HG02884 (cell line): ENCODE results near the gene MRPL34.
"Not testable (repeated sequence)": the region's sequence is repeated elsewhere in the genome, so short reads cannot be mapped to it uniquely, and the experiment has no call there.

Source experiments
- ATAC-seq: cut with Tn5 transposase; IDR thresholded peaks from one replicate; pipeline ENCODE4 v1.9.1; 2021; ENCODE audit warnings: mild to moderate bottlenecking, moderate library complexity; ENCODE audit not compliant: unreplicated experiment

The MRPL34 gene

GRCh38 chr19:17305517-17306284 is at the start of gene MRPL34:
MRPL34 (plus strand) TSS chr19:17305872; CDS start chr19:17305893, 21 bp downstream.
- ATAC-seq: peak; percentile 40

- no peak for ATAC-seq
These were observed 49.5 kb upstream of the MRPL34 start for GRCh38 chr19:17256130-17256529.

GRCh38 chr19:17259118-17259780 is 46.4 kb upstream of the MRPL34 start:
- no peak for ATAC-seq

DNA sequence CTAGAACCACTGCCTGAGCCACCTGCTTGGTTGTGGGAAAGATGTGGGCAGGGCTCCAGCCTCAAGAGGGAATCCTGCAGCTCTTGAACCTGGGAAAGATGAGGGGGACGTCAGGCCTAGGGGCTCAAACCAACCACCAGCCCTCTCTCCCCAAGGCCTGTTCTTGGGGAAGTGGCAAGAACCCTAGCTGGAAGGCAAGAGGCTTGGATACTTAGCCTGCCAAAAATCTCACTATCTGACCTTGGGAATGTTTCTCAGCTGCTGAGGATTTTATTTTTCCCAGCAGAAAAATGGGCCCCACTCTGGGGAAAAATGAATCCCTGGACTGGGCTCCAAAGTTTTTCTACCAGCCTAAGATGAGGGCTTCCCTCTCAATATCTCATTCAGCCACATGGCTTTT is 45.7 kb upstream of the MRPL34 start:
- no peak for ATAC-seq

DNA sequence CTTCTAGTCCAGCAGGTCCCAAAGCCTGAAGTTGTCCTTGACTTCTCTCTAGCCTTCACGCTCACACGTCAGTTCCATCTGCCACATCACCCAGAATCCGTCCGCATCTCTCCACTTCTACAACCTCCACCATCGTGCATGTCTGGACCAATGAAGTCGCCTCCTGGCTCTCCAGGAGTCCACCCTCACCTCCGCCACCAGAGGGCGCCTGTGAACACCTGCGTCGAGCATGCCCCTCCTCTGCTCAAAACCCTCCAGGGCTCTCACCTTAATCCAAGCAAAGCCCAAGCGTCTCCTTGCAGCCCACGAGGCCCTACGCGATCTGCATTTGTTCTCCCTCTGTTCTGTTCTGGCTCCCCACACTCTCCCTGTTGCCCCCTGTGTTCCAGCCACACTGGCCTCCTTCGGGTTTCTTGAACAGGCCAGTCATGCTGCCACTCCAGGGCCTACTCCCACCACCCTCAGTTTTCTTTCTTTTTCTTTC is 44.8 kb upstream of the MRPL34 start:
- peak; percentile 70 for ATAC-seq

GRCh38 chr19:17262557-17262956 is 43.1 kb upstream of the MRPL34 start:
- no peak for ATAC-seq

- ATAC-seq: no peak
These were observed 41.7 kb upstream of the MRPL34 start for GRCh38 chr19:17263712-17264640.

- no peak for ATAC-seq
These were observed 41.1 kb upstream of the MRPL34 start, which contains the start of gene USHBP1 for GRCh38 chr19:17264641-17264979. USHBP1 (minus strand) TSS chr19:17264745; CDS start chr19:17264299, 446 bp downstream.

DNA sequence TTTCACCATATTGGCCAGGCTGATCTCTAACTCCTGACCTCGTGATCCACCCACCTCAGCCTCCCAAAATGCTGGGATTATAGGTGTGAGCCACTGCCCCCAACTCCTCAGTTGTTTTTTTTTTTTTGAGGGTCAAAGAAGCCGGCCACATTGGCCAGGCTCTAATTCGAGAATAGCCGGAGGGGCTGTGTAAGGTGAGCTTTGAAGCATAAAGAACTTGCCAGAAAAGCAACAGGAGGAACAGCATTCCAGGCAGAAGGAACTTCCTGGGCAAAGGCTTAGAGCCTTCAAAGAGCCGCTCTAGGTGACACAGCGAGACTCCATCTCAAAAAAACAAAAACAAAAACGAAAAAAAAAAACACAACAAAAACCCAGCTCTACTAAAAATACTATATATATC is 39.6 kb upstream of the MRPL34 start:
- ATAC-seq: no peak

DNA sequence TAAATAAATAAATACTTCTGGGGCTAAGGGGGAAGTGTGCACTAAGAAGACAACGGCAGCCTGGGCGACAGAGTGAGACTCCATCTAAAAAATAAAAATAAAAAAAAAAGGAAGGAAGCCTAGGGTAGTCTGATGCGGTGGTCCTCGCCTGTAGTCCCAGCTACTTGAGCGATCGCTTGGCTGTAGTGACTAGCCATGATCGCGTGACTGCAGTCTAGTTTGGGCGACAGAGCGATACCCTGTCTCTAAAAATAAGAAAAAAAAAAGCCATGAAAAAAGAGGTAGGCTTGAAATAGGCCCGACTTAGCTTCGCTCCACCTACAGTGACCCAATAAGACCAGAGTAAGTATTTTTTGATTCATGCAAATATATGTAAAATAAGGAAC is 39.1 kb upstream of the MRPL34 start:
- peak; percentile 15 for ATAC-seq

DNA sequence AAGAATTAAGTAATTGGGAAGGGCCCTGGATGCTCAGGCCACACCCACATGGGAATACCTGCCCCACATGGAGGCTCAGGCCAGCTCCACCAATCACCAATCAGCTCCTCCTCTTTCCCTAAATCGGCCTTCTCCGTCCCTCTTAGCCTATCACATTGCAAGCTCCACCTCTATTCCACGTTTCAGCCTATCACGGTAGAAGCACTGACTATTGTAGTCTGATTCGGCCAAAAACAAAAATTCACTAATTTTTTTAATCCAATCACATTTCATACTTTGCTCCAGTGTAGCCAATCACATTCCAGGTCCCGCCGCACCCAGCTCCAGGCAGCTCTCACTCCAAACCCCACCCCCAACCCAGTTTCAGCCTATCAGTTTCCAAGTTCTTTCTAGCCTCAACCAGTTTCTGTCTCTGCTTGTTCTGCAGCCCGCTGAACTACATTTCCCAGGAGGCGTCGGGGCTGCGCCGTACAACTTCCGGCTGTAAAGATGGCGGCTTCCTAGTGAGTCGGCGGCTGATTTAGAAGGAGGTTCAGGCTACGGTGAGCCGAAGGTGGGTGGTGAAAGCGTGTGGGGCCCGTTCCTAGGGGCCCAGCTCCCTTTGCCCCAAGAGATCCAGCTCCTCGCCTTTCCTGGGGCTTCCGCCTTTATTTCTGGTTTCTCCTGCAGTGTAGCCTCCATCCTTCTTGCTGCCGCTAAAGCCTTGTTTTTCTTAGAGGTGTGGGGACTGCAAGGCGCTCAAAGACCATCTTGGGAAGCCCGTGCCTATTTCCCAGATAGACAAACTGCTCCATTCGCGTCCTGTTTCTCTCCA is 38.5 kb upstream of the MRPL34 start, which contains the start of gene BABAM1:
Gene BABAM1 (plus strand): TSS at position 469 of the 814 bp plus-strand sequence. CDS start 1,364 bp downstream, outside the sequence.
- ATAC-seq: peak; percentile 91

DNA sequence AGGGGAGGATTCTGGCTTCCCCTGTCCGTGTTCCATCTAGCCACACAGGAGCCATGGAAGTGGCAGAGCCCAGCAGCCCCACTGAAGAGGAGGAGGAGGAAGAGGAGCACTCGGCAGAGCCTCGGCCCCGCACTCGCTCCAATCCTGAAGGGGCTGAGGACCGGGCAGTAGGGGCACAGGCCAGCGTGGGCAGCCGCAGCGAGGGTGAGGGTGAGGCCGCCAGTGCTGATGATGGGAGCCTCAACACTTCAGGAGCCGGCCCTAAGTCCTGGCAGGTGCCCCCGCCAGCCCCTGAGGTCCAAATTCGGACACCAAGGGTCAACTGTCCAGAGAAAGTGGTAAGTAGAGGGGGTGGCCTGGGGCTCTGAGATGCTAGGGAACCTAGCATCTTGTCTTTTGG is 36.9 kb upstream of the MRPL34 start:
- no peak for ATAC-seq

DNA sequence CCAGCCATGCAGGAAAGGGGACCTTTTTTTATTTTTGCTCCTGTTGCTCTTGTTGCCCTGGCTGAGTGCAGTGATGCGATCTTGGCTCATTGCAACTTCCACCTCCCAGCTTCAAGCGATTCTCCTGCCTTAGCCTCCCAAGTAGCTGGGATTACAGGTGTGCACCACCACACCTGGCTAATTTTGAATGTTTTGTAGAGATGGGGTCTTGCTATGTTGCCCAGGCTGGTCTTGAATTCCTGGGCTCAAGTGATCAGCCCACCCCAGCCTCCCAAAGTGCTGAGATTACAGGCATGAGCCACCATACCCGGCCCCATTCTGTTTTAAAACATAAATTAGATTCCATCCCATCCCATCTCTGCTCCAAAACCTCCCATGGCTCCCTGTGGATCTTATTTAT is 30.8 kb upstream of the MRPL34 start:
- ATAC-seq: not testable (repeated sequence)

DNA sequence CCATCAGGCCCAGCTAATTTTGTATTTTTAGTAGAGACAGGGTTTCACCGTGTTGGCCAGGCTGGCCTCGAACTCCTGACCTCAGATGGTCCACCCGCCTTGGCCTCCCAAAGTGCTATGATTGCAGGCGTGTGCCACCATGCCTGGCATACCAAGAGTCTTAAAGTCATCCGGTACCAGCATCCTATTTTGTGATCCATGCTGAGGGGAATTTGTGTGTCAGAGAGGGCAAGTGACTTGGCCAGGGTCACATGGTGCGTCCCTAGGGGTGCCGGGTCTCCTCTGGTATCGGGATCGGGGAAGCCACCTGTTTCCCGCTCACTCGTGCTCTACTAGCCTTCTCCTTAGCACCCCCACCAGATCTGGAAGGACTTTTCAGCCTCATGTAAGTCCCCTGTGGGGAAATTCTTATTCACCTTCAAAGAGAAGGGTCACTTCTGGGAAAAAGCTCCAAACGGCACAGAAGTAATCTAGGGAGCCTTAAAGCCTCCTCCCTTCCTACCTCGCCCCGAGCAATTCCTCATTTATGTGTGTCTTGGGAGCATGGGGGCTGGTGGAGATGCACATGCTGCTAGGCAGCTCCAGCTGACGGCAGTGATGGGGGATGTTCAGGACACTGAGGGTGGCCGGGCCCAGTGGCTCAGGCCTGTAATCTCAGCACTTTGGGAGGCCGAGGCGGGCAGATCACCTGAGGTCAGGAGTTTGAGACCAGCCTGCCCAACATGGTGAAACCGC is 30.1 kb upstream of the MRPL34 start:
- no peak for ATAC-seq

DNA sequence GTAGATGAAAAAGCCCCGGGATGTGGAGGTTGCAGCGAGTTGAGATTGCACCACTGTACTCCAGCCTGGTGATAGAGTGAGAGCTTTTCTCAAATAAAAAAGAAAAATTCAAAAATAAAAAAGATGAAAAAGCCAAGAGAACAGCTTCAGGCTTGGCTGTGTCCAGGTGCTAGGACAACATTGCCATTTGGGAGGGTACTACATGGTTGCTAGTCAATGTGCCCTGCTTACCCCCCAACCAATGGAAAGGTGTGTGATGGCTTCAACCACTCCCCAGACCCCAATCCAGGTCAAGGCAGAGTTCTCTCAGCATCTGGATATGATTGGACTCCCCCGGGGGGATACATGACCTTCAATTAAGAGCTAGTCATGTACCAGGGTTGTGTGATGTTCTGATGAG is 26.2 kb upstream of the MRPL34 start:
- ATAC-seq: no peak

DNA sequence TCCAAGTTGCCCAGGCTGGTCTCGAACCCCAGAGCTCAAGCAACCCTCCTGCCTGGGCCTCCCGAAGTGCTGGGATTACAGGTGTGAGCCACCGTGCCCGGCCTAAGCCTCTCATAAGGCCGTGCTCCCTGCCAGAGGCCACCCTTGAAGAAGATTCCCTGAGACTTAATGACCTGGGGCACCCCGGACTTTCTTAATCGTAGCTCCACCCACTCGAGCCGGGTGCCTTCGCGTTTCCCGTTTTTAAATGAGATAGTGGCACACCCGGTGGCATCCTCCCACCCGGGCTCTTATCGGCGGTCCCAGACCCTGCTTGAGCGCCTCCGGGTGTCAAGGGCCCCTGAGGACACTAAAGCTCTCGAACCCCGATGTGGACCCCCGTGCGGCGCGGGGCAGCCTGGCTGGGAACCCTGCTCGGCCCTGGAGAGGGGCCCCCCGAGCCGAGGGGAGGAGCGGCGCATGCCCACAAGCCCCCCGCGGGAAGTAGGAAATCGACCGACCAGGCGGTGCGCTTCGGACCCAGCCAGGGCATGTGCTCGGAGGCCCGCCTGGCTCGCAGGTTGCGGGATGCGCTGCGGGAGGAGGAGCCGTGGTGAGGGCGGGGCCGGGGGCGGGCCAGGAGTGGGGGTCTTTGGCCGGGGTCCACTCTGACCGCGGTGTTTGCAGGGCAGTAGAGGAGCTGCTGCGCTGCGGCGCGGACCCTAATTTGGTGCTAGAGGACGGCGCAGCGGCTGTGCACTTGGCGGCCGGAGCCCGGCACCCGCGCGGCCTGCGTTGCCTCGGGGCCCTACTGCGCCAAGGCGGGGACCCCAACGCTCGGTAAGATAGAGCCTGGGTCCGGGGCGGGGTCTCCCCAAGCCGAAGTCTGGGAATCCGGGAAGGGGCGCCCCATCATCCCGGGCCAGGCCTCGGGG is 24.0 kb upstream of the MRPL34 start, which contains the start of gene ANKLE1:
Gene ANKLE1 (plus strand): TSS at position 511 of the 914 bp plus-strand sequence. CDS start 20 bp downstream, at position 531.
- ATAC-seq: no peak

- no peak for ATAC-seq
These were observed 23.1 kb upstream of the MRPL34 start for GRCh38 chr19:17282488-17283125.

DNA sequence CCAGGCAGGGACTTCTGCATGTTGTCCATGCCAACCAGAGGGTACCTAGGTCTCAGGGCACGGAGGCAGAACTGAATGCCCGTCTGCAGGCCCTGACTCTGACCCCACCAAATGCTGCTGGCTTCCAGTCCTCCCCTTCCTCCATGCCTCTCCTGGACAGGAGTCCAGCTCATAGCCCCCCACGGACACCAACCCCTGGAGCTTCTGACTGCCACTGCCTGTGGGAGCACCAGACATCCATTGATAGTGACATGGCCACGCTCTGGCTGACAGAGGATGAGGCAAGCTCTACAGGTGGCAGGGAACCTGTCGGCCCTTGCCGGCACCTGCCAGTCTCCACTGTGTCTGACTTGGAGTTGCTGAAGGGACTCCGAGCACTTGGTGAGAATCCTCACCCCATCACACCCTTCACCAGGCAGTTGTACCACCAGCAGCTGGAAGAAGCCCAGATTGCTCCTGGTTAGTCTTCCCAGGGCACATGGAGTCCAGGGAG is 22.1 kb upstream of the MRPL34 start:
- no peak for ATAC-seq
